GM12878 (cell line): ENCODE measurements around the gene RGS5.

Source experiments
- CBX5 ChIP-seq: sonication (generic); IDR thresholded peaks from 2 replicates; pipeline ENCODE4 v1.6.1; 2016; ENCODE audit warnings: low read depth, moderate library complexity, mild to moderate bottlenecking, inconsistent platforms
- CTCF ChIP-seq, 3 experiments: IDR thresholded peaks in 2 of 3; conservative IDR thresholded peaks in 1 of 3; 2 replicates each; pipeline ENCODE4 v1.5.1; 2011; ENCODE audit warnings: low read depth in 3 of 3, low read length in 3 of 3, mild to moderate bottlenecking in 3 of 3, control low read depth in 2 of 3, moderate library complexity in 2 of 3, inconsistent platforms in 1 of 3, mixed read lengths in 1 of 3; ENCODE audit not compliant: control insufficient read depth in 2 of 3, insufficient read depth in 1 of 3; ENCODE audit errors: extremely low read depth in 1 of 3
- EP300 ChIP-seq, 2 experiments: fragments of 150-350 bp in 1 of 2; IDR thresholded peaks; 2 replicates each; pipeline ENCODE4 v1.6.1; 2011 to 2012; ENCODE audit warnings: low read depth in 2 of 2, low read length in 2 of 2, borderline replicate concordance in 1 of 2, improper control_type of control experiment in 1 of 2, inconsistent platforms in 1 of 2; ENCODE audit not compliant: control insufficient read depth in 1 of 2
- POLR2AphosphoS5 ChIP-seq: IDR thresholded peaks from 2 replicates; pipeline ENCODE4 v1.6.1; 2011; ENCODE audit warnings: mild to moderate bottlenecking, low read length, inconsistent platforms

- TF ChIP-seq CBX5: no peak
- TF ChIP-seq POLR2AphosphoS5: no peak
- TF ChIP-seq CTCF (IDR thresholded peaks at IDR 0.05 in 2 of 3, conservative IDR thresholded peaks at IDR 0.05 in 1 of 3; ENCODE audit: control insufficient read depth in 2 of 3, extremely low read depth in 1 of 3, insufficient read depth in 1 of 3, low read depth in 3 of 3, low read length in 3 of 3): no peak
- no peak for TF ChIP-seq EP300 (IDR thresholded peaks at IDR 0.05; ENCODE audit: borderline replicate concordance in 1 of 2, control insufficient read depth in 1 of 2, low read depth in 2 of 2, low read length in 2 of 2)
These were observed 60.6 kb downstream of the RGS5 start for GRCh38 chr1:163142152-163142551.
